SJSA1 (cell line): Measurements from ENCODE around the gene ABCC2. TPM values are rescaled to one million over a fixed set of nuclear protein-coding genes. Genes with fewer than 3 reads are reported as not detected.

Experiments
- DNase-seq, 2 experiments: peaks; one replicate each; pipeline ENCODE4 v3.0.0-alpha.2; 2015 to 2020; ENCODE audit warnings: low spot score in 2 of 2, low read depth in 1 of 2
- H3K27ac ChIP-seq: fragments of 250-450 bp; sonication (Bioruptor Pico); 2 replicates; pipeline ENCODE4 v1.5.1; 2020; ENCODE audit warnings: mild to moderate bottlenecking, moderate library complexity
- H3K27me3 ChIP-seq: fragments of 250-450 bp; sonication (Bioruptor Pico); replicated peaks from 2 replicates; pipeline ENCODE4 v1.5.1; 2020; ENCODE audit warnings: mild to moderate bottlenecking, moderate library complexity
- H3K36me3 ChIP-seq: fragments of 250-450 bp; sonication (Bioruptor Pico); 2 replicates; pipeline ENCODE4 v1.5.1; 2020; ENCODE audit warnings: mild to moderate bottlenecking
- H3K4me1 ChIP-seq: fragments of 250-450 bp; sonication (Bioruptor Pico); replicated peaks from 2 replicates; pipeline ENCODE4 v1.6.1; 2021; ENCODE audit warnings: mild to moderate bottlenecking
- H3K4me3 ChIP-seq: fragments of 250-450 bp; sonication (Bioruptor Pico); 2 replicates; pipeline ENCODE4 v1.5.1; 2020; ENCODE audit warnings: mild to moderate bottlenecking
- H3K9me3 ChIP-seq: fragments of 250-450 bp; sonication (Bioruptor Pico); replicated peaks from 2 replicates; pipeline ENCODE4 v1.5.1; 2020; ENCODE audit warnings: mild to moderate bottlenecking
- total RNA-seq: library from RNA; depleted of rRNA; stranded (reverse); fragments of >200 nt; shearing (Covaris generic); gene quantifications from 2 replicates; pipeline ENCODE4 v1.2.3, GENCODE V29; 2014

Gene ABCC2
- total RNA-seq, 1 experiment from 2014 or later, result 0.47 TPM

DNA sequence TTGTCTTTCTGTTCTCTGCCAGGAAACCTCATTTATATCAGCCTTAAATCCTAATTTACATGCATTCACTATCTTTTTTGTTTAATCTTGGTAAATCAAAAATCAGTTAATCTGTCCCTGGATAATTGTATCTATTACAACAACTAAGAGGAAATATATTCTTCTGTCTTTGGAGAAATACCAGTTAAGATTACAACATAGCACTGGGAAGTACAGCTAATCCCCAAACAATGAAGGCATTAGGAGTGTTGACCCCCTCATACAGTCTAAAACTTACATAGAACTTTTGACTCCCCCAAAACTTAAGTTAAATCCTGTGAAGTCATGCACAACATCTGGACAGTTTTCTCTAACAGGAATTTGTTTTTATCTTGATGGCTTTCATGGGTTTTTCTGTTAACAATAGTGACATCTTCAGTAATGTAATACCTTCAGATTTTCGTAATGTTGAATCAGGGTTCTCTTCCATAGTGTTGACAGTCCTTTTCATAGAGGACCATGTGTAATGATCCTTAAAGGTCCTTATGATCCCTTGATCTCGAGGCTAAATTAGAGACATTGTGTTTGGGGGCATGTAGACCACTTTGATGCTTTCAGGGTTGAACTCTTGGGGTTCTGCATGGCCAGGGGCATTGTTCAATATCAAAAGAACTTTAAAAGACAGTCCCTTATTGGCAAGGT, 24.1 kb upstream of the ABCC2 start:
- DNase-seq, result no peak
- H3K36me3 ChIP-seq, result peaks cover 56% of the 10 kb centered on the region
- no peaks in the 10 kb centered on the region for H3K9me3 ChIP-seq
- H3K4me1 ChIP-seq, result no peaks in the 10 kb centered on the region
- H3K27ac ChIP-seq, result no peak overlapping the region
- H3K4me3 ChIP-seq, result no peak overlapping the region
- H3K27me3 ChIP-seq, result no peaks in the 10 kb centered on the region

DNA sequence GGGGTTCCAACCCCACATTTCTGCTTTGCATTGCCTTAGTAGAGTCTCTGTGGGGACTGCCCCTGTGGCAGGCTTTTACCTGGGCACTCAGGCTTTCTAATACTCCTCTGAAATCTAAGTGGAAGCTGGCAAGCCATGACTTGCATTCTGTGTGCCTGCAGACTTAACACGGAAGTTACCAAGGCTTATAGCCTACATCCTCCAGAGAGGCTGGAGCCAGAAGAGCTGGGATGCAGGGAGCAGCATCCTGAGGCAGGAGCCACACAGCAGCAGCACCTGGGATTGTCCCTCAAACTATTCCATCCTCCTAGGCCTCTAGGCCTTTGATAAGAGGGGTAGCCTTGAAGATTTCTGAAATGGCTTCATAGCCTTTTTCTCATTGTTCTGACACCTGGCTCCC, 22.1 kb upstream of the ABCC2 start:
- Histone ChIP-seq H3K4me3 (no peak overlapping the region), H3K36me3 (peaks cover 47% of the 10 kb centered on the region), H3K9me3 (no peaks in the 10 kb centered on the region), H3K27me3 (no peaks in the 10 kb centered on the region), H3K4me1 (no peaks in the 10 kb centered on the region), H3K27ac (no peak overlapping the region)
- DNase-seq, result no peak

DNA sequence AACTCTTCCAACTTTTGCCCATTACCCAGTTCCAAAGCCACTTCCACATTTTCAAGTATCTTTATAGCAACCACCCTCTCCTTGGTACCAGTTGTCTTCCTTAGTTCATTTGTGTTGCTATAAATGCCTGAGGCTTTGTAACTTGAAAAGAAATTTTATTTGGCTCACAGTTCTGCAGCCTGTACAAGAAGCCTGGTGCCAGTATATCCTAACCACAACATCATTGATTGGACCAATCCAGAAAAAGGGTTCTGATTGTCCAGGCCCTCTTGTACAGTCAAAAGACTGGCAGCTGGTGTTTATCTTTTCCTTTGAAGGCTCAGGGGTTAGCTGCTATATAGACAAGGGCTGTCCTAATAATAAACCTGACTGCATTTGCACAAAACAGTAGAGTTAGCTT, 21.1 kb upstream of the ABCC2 start:
- Histone ChIP-seq H3K4me3 (no peak overlapping the region), H3K27ac (no peak overlapping the region), H3K36me3 (peaks cover 37% of the 10 kb centered on the region), H3K27me3 (no peaks in the 10 kb centered on the region), H3K9me3 (no peaks in the 10 kb centered on the region), H3K4me1 (no peaks in the 10 kb centered on the region)
- DNase-seq, result no peak

DNA sequence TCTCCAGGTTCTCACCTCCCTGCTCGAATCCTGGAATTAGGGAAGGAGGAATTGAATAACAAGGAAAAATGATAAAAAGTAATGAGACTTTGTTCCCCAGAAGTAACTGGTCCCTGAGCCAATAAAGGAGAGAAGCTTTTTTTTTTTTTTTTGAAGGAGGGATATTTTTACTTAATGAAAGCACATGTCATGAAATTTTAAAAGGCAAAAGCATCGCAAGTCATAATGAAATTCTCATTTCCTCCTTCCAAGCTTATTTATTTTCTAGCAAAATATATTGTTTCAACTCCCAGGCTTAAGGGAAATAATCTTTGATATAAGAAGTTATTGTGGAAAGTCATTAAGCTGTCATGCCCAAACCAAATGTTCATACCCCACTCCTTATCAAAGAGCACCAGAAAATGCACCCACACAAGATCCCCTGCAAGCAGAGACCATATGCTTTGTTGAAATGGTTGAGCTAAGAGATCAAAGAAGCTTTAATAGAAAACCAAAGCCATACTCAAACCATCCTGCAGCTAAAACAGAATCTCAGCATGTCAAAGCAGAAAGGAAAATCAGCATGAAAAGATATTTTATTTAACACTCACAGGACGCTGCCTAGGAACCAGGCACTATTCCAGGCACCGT, 16.7 kb upstream of the ABCC2 start:
- Histone ChIP-seq H3K9me3 (no peaks in the 10 kb centered on the region), H3K4me1 (no peaks in the 10 kb centered on the region), H3K4me3 (no peak overlapping the region), H3K27ac (no peak overlapping the region), H3K27me3 (no peaks in the 10 kb centered on the region), H3K36me3 (peaks cover 5% of the 10 kb centered on the region; the same call in 1 of the 2 replicates)
- DNase-seq, result no peak

DNA sequence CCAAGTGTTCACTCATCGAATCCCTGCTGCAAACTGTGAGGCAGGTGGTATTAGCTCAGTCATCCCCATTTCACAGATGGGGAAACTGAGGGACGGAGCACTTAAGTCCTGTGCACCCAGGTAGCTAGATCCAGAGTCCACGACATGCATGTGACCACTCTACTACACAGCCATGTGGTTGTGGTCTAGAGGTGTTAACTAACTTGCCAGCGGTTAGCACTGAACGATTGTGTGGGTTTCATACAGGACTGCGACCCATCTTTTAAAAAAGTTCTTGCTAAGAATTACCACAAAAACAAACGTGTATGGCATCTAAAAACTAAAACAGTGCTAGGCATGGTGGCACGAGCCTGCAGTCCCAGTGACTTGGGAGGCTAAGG, 16.1 kb upstream of the ABCC2 start:
- Histone ChIP-seq H3K4me3 (no peak overlapping the region), H3K36me3 (peaks cover under 1% of the 10 kb centered on the region; the same call in 1 of the 2 replicates), H3K27ac (no peak overlapping the region), H3K27me3 (no peaks in the 10 kb centered on the region), H3K9me3 (no peaks in the 10 kb centered on the region), H3K4me1 (no peaks in the 10 kb centered on the region)
- DNase-seq, result no peak

- Histone ChIP-seq H3K36me3 (no peaks in the 10 kb centered on the region), H3K4me1 (no peaks in the 10 kb centered on the region), H3K4me3 (no peak overlapping the region), H3K27me3 (no peaks in the 10 kb centered on the region), H3K27ac (no peak overlapping the region), H3K9me3 (no peaks in the 10 kb centered on the region)
- no peak for DNase-seq
Observed at GRCh38 chr10:99767901-99768300, 14.5 kb upstream of the ABCC2 start.

- Histone ChIP-seq H3K4me3 (no peak overlapping the region), H3K27ac (no peak overlapping the region), H3K9me3 (no peaks in the 10 kb centered on the region), H3K27me3 (no peaks in the 10 kb centered on the region), H3K4me1 (no peaks in the 10 kb centered on the region), H3K36me3 (no peaks in the 10 kb centered on the region)
- DNase-seq, result no peak
Observed at GRCh38 chr10:99768556-99768955, 13.9 kb upstream of the ABCC2 start.

- Histone ChIP-seq H3K27me3 (no peaks in the 10 kb centered on the region), H3K4me1 (no peaks in the 10 kb centered on the region), H3K9me3 (no peaks in the 10 kb centered on the region), H3K36me3 (no peaks in the 10 kb centered on the region), H3K4me3 (no peak overlapping the region), H3K27ac (no peak overlapping the region)
- DNase-seq, result no peak
Observed at GRCh38 chr10:99769706-99770105, 12.7 kb upstream of the ABCC2 start.

GRCh38 chr10:99770408-99771045, 11.9 kb upstream of the ABCC2 start:
- Histone ChIP-seq H3K36me3 (no peaks in the 10 kb centered on the region), H3K9me3 (no peaks in the 10 kb centered on the region), H3K4me3 (no peak overlapping the region), H3K27ac (no peak overlapping the region), H3K4me1 (peaks cover 3% of the 10 kb centered on the region), H3K27me3 (no peaks in the 10 kb centered on the region)
- DNase-seq, result no peak

- H3K4me1 ChIP-seq, result peaks cover 52% of the 10 kb centered on the region
- H3K27me3 ChIP-seq, result no peaks in the 10 kb centered on the region
- no peaks in the 10 kb centered on the region for H3K36me3 ChIP-seq
- H3K27ac ChIP-seq, result peak overlapping the region; percentile 89
- no peaks in the 10 kb centered on the region for H3K9me3 ChIP-seq
- no peak overlapping the region for H3K4me3 ChIP-seq
- DNase-seq, result peak; percentile 53 to 86
Observed at GRCh38 chr10:99775850-99776249, 6.6 kb upstream of the ABCC2 start.

- Histone ChIP-seq H3K4me1 (peaks cover 63% of the 10 kb centered on the region), H3K27ac (peak overlapping the region; percentile 99), H3K27me3 (no peaks in the 10 kb centered on the region), H3K9me3 (no peaks in the 10 kb centered on the region), H3K36me3 (no peaks in the 10 kb centered on the region), H3K4me3 (no peak overlapping the region)
- no peak for DNase-seq
Observed at GRCh38 chr10:99777918-99778714, 4.3 kb upstream of the ABCC2 start.

- Histone ChIP-seq H3K9me3 (no peaks in the 10 kb centered on the region), H3K27ac (peak overlapping the region; percentile 99), H3K27me3 (no peaks in the 10 kb centered on the region), H3K4me1 (peaks cover 72% of the 10 kb centered on the region), H3K4me3 (peak overlapping the region; percentile 16), H3K36me3 (no peaks in the 10 kb centered on the region)
- DNase-seq, result peak in 1 of 2 experiments; percentile 52
Observed at GRCh38 chr10:99779335-99779734, 3.1 kb upstream of the ABCC2 start.

GRCh38 chr10:99781734-99782429, 558 bp upstream of the ABCC2 start:
- peaks cover 67% of the 10 kb centered on the region for H3K4me1 ChIP-seq
- no peaks in the 10 kb centered on the region for H3K9me3 ChIP-seq
- no peak overlapping the region for H3K4me3 ChIP-seq
- H3K27me3 ChIP-seq, result no peaks in the 10 kb centered on the region
- H3K27ac ChIP-seq, result no peak overlapping the region
- DNase-seq, result no peak
- no peaks in the 10 kb centered on the region for H3K36me3 ChIP-seq
